GM19023 (cell line): ENCODE results near the gene SEMA3C.

ENCODE experiments used
- ATAC-seq: cut with Tn5 transposase; IDR thresholded peaks from one replicate; pipeline ENCODE4 v1.9.1; 2021; ENCODE audit warnings: mild to moderate bottlenecking, moderate library complexity; ENCODE audit not compliant: unreplicated experiment

The SEMA3C gene

DNA sequence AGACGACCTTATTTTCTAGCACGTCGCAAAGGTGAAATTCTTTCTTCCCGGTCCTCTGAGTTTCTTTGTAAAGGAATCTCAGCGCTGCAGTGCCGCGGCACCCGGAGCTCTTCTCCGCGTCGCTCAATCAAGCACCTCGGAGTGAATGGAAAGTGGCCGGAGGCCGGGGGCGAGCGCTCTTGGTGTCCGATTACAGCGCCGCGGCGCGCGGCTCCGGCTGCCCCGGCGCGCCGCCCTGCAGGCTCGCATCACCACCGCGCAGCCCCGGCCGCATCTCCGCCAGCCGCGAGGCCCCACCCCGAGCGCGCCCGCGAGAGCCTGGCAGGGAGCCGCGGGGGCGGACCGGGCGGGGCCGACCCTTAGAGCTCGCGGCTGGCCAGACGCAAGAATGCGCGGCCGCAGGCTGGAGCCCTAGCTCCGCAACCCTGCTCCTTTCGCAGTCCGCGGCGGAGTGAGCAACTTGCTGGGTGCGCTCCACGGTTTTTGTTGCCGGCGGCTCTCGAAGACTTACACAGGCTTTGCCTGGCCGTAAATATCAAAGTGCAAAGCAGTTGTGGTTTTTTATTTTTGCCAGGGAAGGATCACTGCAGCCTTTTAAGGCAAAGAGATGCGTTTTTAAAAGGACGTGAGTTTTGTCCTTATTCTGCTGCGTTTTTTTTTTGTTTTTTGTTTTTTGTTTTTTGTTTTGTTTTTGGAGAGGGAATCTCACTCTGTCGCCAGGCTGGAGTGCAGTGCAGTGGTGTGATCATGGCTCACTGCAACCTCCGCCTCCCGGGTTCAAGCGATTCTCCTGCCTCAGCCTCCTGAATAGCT is at the start of gene SEMA3C:
SEMA3C (minus strand) TSS at position 143 of the 813 bp plus-strand sequence. CDS start 2,270 bp downstream, outside the sequence.
- peak; percentile 71 for ATAC-seq

DNA sequence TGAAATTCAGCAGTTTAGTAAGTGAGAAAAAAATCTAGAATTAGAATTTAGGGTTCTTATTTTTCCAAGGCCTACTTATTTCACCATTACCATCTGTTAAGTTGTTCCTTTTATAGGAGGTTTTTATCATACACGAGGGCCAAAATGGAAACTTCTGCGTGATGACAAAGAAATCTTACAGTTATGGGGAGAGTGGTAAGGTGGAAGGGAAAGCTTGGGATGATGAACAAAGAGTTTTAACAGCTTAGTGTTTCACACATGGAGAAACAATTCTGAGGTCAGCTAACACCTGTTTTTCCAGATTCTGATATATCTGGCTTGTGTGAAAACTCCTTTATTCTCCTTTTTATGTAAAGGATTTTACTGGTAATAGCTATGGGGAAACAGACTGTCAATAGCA is 49.8 kb upstream of the SEMA3C start:
- ATAC-seq, result no peak

DNA sequence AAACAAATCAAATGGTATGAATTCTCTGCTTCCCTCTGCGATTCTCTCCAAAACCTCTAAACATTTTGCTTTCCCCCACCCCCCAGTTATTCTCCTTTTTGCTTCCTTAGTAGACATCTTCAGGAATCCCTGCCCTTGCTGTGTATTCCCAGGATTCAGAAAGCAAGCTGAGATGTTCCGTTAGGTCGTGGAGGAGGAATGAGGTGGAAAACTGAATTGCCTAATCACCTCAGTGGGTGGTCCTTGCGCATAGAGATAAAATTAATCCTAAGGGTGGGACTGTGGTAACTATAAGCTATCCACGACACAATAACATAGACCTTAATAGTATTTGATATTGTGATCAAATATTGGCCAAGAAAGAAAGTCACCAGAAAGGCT is 49.1 kb upstream of the SEMA3C start:
- no peak for ATAC-seq

DNA sequence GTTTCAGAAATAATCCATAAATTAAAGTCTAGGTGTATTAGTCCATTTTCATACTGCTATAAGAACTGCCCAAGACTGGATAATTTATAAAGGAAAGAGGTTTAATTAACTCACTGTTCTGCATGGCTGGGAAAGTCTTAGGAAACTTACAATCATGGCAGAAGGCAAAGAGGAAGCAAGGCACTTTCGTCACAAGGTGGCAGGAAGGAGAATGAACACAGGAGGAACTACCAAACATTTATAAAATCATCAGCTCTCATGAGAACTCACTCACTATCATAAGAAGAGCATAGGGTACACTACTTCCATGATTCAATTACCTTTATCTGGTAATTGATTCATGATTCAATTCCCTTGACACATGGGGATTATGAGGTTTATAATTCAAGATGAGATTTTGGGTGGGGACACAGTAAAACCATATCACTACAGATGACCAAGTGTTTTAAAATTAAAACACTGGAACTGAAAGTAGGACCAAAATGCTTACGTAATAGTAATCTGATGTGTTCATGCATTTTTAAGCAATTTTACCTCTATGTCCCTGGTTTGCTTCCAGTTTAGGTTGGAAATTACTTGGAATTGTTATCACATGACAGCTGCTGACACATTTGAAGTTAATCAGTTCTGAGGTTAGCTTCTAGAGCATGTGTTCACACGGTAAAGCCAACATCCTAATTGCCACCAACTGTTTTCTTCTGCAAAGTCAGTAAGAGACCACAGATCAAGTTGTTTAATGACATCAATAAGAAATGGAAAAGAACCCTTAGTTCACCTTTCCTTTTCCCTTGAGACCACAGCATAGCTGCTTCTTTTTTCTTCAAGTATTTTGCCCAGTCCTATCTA is 48.4 kb upstream of the SEMA3C start:
- no peak for ATAC-seq

DNA sequence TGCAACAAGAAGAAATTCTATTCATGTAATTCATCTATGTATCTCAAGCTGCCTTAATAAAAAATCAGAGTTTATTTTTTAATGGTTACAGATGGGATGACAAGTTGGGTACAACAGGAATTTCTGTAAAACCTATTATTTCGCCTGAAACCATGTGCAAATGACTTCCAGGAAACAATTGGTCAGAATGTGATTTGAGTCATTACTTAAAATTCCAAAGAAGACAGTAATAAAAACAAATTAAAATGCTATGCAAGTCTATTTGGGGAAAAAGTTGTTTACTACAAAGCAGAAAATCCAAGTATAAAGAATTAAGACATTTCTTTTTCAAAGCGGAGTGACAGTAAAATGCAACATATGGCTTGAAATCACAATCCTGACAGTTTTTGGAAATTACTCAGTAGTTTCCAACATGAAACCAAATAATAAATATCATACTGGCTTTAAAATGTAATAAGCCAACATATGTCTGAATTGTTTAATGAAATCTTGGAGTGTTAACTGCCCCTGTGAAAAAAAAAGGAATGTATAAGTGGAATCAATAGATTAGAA is 41.5 kb upstream of the SEMA3C start:
- ATAC-seq, result no peak

DNA sequence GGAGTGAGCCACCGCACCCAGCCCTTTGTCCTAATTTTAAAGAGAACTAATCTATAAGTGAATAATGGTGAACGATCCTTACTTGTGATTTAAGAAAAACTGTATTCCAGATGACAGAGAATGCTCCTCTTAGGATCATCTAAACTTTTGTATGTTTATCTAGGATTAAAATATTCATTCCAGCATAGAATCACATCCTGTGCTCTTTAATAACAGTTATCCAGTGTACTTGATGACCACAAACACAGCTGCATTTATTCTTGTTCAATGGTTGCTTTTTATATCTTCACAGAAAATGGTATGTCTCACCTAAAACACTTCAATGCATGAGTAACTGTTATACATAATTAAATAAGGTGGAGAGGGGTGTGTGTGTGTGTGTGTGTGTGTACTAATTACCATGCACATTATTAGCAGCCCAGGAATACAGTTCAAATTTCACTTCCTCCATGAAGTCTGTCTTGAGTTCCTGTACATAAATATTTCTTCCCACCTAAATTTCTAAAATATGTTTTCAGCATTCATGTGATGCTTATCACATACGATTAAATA is 38.5 kb upstream of the SEMA3C start:
- no peak for ATAC-seq

DNA sequence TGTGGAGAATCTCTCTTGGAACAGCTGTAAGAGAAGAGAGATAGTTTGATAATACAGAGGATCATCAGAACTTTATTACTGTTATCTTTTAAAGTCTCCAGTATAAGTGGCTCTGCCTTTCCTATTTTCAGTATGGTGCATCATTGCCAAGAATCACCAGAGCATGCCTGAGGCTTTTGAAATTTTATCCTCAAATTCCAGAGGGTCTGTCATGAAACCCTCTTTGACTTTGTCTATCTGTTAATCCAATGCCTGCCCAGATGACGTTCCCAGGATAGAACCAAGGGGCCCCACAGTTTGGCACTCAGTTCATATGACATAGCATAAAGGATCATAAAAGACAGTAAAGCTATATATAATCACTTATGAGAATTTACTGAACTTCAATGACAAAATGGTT is 35.3 kb upstream of the SEMA3C start:
- no peak for ATAC-seq

DNA sequence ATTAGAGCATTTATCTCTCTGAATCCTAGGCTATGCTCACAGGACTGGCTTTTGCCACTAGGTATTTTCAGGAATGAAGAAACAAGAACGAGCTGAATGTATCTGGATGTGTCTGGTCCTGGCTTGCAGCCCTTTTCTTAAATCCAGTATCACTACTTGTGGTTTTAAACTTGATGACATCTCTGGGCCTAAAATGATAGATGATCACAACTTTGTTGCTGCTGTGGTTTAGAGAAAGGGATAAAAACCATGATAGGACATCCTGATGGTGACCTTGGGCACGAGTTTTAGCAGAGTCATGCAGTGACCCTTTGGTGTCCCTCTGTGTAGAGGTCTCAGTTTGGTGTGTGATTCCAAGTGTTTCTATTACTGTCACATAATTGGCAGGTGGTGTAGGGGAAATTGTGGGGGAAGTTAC is 31.7 kb upstream of the SEMA3C start:
- ATAC-seq, result no peak

DNA sequence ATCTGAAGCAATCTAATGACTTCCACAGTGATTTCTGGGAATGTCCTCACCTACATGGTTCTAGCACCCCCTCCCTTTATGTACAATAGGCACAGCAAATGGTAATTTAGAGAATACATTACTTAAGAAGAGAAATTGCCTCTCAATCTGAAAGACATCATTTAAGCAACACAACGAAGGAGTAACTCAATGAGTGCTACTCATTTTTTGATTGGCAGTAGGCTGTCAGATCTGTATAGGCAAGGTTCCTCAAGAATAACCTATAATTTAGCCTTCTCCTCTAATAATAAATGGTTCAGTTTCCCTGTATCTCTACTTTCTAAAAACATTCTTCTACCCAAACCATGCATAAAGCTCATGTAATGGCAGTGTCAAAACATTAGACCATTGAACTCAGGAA is 30.6 kb upstream of the SEMA3C start:
- no peak for ATAC-seq

DNA sequence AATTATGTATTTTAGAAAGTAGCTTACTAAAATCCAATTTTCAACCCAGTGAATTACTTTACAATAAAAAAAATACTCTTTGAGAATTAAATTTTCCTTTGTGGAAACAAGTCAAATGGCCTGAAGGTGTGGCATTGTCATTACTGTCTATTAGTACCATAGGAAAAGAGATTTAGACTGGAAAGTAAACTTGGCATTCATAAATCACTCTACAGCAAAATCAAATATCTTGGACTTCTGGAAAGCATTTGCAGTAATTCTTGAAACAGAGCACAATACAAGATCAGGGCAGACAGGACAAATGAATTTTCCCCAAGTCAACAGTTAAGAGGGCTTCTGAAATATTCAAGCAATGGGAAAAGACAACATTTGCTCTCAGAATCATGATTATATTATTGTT is 28.0 kb upstream of the SEMA3C start:
- no peak for ATAC-seq

DNA sequence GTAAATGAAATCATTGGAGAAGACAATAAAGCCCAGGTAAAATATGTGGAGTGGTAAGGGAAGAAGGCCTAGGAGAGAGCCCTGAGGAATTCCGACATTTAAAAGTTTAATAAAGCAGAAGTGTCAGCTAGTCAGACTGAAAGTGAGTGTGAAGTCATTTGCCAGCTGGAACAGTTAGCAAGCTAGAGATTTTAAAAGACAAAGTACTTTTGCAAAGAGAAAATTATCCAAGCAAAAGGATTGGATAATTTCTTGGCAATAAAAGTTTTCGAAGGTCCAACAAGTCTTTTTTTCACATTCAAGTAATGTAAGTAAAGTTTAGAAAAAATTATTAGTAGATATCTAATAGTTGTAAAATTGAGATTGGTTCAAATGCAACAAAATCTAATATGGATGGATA is 27.1 kb upstream of the SEMA3C start:
- no peak for ATAC-seq

DNA sequence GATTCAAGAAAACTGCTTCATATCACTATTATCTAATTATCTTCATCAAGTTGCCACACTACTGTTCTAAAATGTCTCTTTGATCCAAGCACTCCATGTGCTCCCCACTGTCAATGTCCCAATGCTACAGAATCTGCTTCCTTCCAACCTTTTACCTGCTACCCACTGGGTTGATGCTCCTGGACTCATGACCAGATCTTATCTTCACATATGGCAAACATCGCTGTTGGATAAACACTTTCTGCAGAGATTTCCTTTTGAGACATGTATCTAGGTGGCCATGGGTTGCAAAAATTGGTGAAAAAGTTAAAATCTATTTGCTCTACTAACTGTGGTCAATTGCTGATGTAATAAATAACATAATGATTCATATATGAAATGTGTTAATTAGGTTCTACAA is 24.5 kb upstream of the SEMA3C start:
- ATAC-seq, result no peak

DNA sequence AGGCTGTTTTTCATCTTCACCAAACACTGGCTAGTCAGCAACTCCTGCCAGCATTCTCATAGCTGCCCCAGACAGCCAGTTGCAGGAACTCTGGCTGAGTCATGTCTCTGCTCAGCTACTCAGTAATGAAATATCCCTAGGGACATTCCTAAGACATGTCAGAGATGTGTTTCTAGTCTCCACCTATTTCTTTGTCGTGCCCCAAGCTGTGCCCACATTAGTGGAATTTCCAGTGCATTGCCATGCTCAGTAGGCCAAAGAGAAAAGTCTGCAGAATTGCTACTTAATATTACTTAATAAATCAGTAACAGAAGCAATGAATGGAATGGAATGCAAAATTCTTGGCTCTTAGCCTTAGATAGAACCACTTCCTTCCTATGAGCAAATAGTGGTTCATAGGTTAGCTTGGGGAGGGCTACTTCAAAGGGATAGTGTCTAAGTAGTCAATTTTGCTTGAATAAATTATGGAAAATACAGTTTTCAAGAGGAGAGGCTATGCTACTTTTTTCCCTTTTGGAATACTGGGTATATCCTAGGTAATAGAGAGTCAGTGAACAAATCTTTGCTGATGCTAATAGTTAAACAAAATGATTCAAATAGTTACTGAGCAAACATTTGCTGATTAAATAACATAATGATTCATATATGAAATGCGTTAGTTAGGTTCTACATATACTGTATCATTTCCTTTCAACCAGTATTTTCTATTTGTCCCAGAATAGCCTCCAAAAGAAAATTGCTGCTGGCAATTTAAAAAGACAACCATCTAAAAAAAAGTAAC is 23.6 kb upstream of the SEMA3C start:
- no peak for ATAC-seq

DNA sequence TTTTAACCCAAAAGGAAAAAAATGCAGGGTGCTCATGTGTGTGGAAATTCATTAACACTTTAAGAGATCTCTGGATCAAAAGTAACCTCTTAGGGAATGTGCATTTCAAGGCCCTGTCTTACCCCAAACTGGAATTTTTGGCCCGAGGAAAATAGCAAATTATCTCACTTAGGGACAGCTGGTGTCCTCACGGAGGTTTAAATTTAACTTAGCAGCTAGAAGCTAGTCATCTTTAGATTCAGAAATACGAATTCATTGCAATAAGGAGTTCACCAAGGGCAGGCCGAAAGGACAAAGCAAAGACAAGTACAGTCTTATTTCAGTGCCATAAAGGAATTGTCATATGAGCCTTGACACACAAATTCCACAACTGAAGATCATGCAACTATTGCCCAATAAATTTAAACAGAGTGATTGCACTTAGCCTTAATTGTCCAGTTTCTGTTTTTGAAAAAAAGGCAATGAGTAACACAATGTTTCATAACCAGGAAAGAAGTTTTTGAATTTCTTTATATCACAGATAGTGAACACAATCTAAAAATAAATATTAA is 22.4 kb upstream of the SEMA3C start:
- no peak for ATAC-seq

DNA sequence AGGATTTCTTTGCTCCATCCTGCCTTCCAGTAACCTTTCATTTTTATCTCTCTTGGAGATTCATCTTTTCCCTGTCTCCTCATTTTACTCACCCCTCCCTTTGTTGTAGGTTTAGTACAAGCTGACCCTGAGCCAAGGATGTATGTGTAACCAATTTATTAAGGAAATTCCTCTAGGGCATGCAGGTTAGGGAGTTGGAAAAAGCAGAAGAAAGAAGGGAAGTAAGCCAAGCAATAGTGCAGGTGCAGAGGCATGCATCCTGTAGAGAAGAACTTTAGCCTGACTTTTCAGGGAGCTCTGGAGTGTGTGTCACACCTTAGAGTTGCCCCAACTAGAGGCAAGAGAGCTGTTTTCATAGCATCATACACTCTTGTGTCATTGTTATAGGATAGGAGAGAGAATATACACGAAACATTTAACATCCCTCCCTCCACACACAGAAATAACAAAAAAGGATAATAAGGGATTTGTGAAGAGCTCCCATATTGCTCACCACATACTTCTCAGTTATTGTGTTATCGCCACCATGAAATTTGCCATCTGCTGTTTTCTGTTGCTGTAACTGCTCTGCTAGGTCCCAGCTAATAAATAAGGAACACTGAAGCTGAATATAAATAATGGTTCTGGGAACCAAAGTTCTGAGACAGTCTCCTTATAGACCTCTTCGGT is 21.8 kb upstream of the SEMA3C start:
- ATAC-seq, result no peak

DNA sequence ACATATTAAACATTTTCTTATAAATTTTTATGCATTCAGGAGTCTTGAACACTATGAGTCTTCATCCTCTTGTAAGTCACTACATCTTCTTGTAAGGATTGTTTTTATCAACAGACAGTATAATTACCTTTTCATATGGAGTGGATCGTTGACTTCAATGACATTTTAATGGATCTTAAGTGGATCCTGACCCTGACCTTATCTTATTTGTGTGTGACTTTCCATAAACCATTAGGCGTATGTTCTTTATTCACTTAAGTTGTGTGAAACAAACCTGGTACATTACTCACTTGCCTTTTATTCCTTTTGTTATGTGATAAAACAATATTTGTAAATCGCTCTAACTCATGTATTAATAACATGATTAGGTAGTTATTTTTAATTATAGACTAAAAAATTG is 18.5 kb upstream of the SEMA3C start:
- no peak for ATAC-seq

DNA sequence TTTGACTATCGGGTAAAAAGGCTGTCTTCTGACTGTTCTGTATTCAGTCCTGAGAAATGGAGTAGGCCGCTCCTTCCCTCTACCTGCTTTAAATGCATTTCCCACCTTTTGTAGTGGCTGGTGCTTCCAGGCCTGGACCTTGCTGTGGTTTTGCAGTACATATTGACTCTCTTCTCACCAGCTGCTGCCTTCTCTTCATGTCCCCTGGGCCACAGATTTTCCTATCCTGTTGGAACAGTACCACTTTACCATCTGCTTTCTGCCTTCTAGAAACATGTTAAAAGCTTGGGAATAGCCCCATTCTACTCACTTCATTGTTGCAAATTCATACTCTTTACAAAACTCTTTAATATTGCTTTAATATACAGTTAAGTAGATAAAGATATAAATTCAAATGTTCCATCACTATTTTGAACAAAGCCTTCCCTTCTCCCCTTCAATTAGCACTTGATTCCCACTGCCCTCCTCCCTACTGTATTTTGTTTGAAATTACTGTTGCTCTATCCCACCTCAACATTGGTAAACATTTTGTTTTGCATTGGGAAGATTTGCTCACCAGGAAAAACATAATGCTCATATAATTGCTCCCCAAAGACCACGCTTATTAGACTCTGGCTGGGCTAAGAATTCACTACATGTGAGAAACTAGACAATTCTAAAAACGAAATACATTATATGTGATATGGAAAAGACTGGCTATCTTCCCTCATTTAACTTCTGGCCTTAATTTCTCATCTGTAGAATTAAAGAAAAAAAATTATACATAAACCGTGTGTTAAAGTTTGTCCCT is 17.3 kb upstream of the SEMA3C start:
- ATAC-seq, result no peak

DNA sequence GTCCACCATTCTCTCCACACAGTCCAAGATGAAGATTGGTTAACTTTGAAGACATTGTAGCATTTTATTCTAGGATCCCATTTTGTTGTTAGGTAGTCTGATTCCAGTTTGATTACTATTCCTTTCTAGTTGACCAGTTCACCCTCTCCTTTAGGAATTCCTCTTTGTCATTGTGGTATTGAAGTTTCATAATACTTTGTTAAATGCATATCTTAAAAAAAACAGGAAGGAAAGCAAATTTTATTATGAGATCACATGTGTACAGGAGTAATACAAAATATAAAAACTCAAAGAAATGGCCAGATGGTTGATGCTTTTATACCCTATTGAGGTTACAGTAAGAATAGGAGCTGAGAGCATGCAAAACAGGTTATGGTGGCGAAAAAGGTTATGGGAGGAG is 15.5 kb upstream of the SEMA3C start:
- no peak for ATAC-seq

DNA sequence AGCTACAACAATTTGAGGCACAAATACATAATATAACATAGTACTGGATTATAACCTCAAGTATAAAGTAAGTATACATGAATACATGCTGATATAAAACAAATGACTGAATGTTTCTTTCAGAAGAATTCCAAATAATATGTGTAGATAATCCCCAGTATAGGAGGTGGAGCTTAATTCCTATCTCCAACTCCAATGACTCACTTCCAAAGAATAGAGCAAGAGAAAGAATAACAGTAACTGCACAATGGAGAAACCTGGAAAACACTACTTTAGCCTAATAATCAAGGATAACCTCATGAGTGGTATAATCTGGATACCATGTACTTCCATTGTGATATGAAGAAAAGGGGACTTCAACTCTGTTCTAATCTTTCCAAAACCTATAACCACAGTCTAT is 13.7 kb upstream of the SEMA3C start:
- ATAC-seq, result no peak
